Upper lobe of left lung (tissue), 6 donors: Measurements from ENCODE around the gene FBLN1. TPM values are rescaled to one million over a fixed set of nuclear protein-coding genes. Genes with fewer than 3 reads are reported as not detected.
A peak's percentile ranks its signal among the peaks of the same experiment; 100 is the strongest.

Source experiments
- ATAC-seq, 2 donors: fragments of 200-7000 bp; cut with Tn5 transposase; one replicate each; pipeline ENCODE4 v1.9.1; 2022; ENCODE audit warnings: mild to moderate bottlenecking in 2 of 2, moderate library complexity in 2 of 2; ENCODE audit not compliant: low FRiP score in 2 of 2
- DNase-seq, 2 donors: peaks; one replicate each; pipeline ENCODE4 v3.0.0-alpha.2; 2019 to 2020
- H3K27ac ChIP-seq, 4 donors: fragments of 200-600 bp; sonication (generic); one replicate each; pipeline ENCODE4 v1.5.1; 2016 to 2019
- H3K27me3 ChIP-seq, 4 donors: fragments of 200-600 bp; sonication (generic); one replicate each; pipeline ENCODE4 v1.5.1; 2017 to 2019
- H3K36me3 ChIP-seq, 4 donors: fragments of 200-600 bp; sonication (generic); one replicate each; pipeline ENCODE4 v1.5.1; 2016 to 2019
- H3K4me1 ChIP-seq, 4 donors: fragments of 200-600 bp; sonication (generic); one replicate each; pipeline ENCODE4 v1.5.1; 2018 to 2019
- H3K4me3 ChIP-seq, 4 donors: fragments of 200-600 bp; sonication (generic); one replicate each; pipeline ENCODE4 v1.5.1; 2017 to 2019; ENCODE audit warnings: mild to moderate bottlenecking in 2 of 4, moderate library complexity in 1 of 4
- H3K9me3 ChIP-seq, 4 donors: fragments of 200-600 bp; sonication (generic); one replicate each; pipeline ENCODE4 v1.5.1; 2018 to 2019
- EP300 ChIP-seq, 4 donors: sonication (generic); formaldehyde crosslinking; IDR thresholded peaks; one replicate each; pipeline ENCODE4 v1.5.1; 2017; ENCODE audit warnings: antibody characterized with exemption in 4 of 4, control low read depth in 2 of 4
- POLR2A ChIP-seq, 4 donors: fragments of 450-650 bp; IDR thresholded peaks; one replicate each; pipeline ENCODE4 v1.5.1; 2016 to 2017; ENCODE audit warnings: antibody characterized with exemption in 4 of 4, mild to moderate bottlenecking in 2 of 4
- POLR2AphosphoS5 ChIP-seq, 2 donors: sonication (generic); formaldehyde crosslinking; IDR thresholded peaks; one replicate each; pipeline ENCODE4 v1.5.1; 2017; ENCODE audit warnings: antibody characterized with exemption in 2 of 2
- WGBS, 2 donors: methylation state at CpG; one replicate each; pipeline ENCODE4 v1.1.5; 2017 to 2018; 5-methylcytosine and 5-hydroxymethylcytosine counted together
- total RNA-seq, 6 donors: library from RNA; depleted of rRNA in 4 of 6; stranded (reverse); fragments of >200 nt in 4 of 6; gene quantifications; one replicate each; pipeline versions ENCODE4 v1.1.0 to v1.2.1, GENCODE V29; 2016 to 2021
- TF ChIP-seq, protein P1 (sequence below), 6 experiments: fragments of 450-650 bp in 4 of 6; fragments of 200-600 bp in 2 of 6; sonication (generic) in 2 of 6; IDR thresholded peaks; one replicate each; pipeline ENCODE4 v1.5.1; 2016 to 2019; ENCODE audit warnings: antibody characterized with exemption in 6 of 6
- donor health status: DM: no; HTN: no; CAD: no; lungs with moderate emphysema.
- donor health status: DM: no; HTN: yes; CAD: no; lungs with severe emphysema.

Gene FBLN1
- total RNA-seq, 6 donors from 2014 or later: 63.9 to 523 (median 207) TPM

DNA sequence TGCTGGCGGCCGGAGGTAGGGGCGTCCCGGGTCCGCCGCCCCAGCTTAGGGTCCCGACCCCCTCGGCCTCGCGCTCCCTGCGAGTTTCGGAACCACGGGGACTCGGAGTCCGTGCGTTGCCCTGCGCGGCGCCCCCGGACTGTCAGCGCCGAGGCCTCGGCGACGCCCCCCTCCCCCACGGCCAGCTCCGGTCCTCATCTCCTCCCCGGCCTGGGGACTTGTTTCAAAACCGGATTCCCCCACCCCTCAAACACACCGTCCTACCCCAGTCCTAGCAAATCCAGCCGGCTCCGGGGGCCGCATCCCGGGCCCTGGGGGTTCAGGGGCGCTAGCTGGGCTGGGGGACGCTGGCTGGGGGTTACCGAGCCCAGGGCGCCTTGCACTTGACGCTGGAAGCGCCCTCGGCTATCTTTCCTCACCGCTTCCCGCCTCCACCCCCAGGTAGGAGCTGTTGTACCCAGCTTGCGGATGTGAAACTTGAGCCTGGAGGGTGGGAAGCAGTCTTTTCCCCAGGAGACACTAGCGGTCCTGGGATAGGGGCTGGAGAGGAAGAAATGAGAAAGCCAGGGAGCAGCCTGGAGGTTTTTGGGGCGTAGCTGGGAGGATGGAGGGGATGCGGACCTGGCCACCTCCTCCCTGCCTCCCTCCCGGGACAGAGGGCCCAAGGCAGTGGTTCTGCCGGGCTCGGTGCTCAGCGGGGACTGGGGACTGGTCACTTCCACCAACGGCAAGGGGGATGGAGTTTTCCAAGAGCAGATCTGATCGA lies 550 bp downstream of the FBLN1 start:
- no peak for ATAC-seq
- Histone ChIP-seq H3K27ac (peak overlapping the region; percentile 67 to 84 (median 80)), H3K27me3 (peaks cover 0 to 19% (median 12%) of the 10 kb centered on the region in 4 donors), H3K36me3 (no peaks in the 10 kb centered on the region), H3K4me1 (peaks cover 7 to 12% (median 10%) of the 10 kb centered on the region in 4 donors), H3K4me3 (peak overlapping the region; percentile 7 to 53 (median 47)), H3K9me3 (no peaks in the 10 kb centered on the region)
- WGBS, 2 donors: 36 to 78% methylated on average over 6 to 33 of the region's 53 CpGs
- TF ChIP-seq POLR2A (IDR thresholded peaks at IDR 0.05): no peak
- TF ChIP-seq EP300 (IDR thresholded peaks at IDR 0.05): no peak
- TF ChIP-seq POLR2AphosphoS5 (IDR thresholded peaks at IDR 0.05): no peak
- TF ChIP-seq, protein P1, sequence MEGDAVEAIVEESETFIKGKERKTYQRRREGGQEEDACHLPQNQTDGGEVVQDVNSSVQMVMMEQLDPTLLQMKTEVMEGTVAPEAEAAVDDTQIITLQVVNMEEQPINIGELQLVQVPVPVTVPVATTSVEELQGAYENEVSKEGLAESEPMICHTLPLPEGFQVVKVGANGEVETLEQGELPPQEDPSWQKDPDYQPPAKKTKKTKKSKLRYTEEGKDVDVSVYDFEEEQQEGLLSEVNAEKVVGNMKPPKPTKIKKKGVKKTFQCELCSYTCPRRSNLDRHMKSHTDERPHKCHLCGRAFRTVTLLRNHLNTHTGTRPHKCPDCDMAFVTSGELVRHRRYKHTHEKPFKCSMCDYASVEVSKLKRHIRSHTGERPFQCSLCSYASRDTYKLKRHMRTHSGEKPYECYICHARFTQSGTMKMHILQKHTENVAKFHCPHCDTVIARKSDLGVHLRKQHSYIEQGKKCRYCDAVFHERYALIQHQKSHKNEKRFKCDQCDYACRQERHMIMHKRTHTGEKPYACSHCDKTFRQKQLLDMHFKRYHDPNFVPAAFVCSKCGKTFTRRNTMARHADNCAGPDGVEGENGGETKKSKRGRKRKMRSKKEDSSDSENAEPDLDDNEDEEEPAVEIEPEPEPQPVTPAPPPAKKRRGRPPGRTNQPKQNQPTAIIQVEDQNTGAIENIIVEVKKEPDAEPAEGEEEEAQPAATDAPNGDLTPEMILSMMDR (IDR thresholded peaks at IDR 0.05): no peak
- DNase-seq: no peak

DNA sequence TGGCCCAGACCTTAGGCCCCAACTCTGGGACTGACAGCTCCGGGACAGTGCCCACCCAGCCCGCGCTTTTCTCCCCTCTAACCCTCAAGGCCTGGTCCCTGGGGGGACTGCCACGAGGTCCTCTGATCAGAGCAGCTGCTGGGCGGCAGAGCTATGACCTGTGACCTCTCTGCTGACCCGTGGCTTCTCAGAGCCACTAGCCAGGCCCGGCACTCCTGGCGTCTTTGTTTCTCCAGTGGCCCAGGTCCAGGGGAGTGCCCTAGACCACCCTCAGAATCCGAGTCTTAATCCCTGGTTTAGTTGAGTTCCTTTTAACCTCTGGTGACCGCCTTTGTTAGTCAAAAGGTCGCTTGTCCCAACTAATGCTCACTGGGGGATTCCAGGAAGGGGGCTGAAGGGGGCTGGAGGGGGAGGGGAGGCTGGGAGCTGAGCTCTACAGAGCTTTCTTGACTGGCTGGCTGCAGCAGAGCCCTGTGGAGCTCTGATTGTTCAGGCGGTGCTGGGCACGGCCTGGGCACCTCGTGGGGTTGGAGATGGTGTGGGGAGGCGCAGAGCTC lies 1.2 kb downstream of the FBLN1 start:
- H3K4me1 ChIP-seq: peaks cover 7 to 12% (median 10%) of the 10 kb centered on the region in 4 donors
- ATAC-seq (no peak), DNase-seq (no peak)
- TF ChIP-seq POLR2A (IDR thresholded peaks at IDR 0.05): no peak
- TF ChIP-seq POLR2AphosphoS5 (IDR thresholded peaks at IDR 0.05): no peak
- TF ChIP-seq EP300 (IDR thresholded peaks at IDR 0.05): no peak
- TF ChIP-seq, protein P1 (IDR thresholded peaks at IDR 0.05): no peak
- WGBS, 2 donors: 53 to 60% methylated on average over 14 of the region's 15 CpGs
- peaks cover 0 to 19% (median 12%) of the 10 kb centered on the region in 4 donors for H3K27me3 ChIP-seq
- no peaks in the 10 kb centered on the region for H3K9me3 ChIP-seq
- H3K36me3 ChIP-seq: no peaks in the 10 kb centered on the region
- peak overlapping the region in 3 of 4 donors; percentile 43 to 53 (median 51) for H3K4me3 ChIP-seq
- peak overlapping the region; percentile 67 to 84 (median 80) for H3K27ac ChIP-seq

DNA sequence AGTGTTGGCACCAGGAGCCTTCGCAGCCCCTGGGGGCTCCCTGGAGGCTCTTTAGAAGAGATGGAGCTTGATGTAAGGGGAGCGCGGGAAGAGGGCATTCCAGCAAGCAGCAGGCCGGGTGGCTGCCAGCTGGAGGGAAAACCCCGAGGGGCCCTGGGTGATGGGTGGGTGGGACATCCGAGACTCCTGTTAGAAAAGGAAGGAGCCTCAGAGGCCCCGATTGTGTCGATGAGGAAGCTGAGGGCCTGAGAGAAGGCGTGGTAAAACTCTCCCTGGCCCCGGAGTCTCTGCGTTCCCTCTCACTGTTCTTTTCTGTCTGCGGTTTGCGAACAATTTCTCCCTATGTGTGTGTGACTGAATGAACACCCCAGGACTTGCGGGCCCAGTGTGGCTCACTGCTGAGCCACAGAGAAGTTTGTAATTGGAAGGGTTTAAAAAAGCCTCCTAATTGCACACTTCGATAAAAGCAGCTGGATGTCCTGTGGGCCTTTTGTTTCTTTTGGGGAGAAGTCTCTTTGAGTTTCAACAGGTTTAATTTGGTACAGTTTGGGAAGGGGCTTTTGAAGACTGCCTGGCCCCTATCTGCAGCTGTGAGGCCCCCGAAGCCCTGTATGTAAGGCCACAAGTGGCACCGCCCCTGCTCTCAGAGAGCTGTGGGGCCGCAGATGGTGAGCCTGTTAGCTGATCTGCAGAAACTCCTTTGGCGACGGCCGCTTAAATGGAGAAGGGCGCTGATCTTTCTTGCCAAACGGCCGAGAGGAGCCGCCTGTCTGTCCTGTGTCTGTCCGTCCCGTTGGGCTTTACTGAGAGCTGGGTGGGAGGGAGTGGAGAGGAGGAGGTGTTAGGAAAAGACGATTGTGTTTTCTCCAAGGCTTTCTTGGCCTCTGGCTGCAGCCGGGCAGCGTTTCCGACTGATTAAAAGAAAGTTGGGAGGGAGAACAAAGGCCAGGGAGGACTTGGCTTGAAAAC lies 2.0 kb downstream of the FBLN1 start:
- Histone ChIP-seq H3K9me3 (no peaks in the 10 kb centered on the region), H3K36me3 (no peaks in the 10 kb centered on the region), H3K27me3 (peaks cover 0 to 19% (median 12%) of the 10 kb centered on the region in 4 donors), H3K4me3 (peak overlapping the region in 3 of 4 donors; percentile 43 to 53 (median 51)), H3K4me1 (peaks cover 7 to 12% (median 10%) of the 10 kb centered on the region in 4 donors), H3K27ac (peak overlapping the region; percentile 67 to 84 (median 80))
- peak in 1 of 2 donors; percentile 49 for ATAC-seq
- no peak for DNase-seq
- WGBS, 2 donors: 33 to 41% methylated on average over 29 to 31 of the region's 31 CpGs
- TF ChIP-seq, protein P1 (IDR thresholded peaks at IDR 0.05): no peak

DNA sequence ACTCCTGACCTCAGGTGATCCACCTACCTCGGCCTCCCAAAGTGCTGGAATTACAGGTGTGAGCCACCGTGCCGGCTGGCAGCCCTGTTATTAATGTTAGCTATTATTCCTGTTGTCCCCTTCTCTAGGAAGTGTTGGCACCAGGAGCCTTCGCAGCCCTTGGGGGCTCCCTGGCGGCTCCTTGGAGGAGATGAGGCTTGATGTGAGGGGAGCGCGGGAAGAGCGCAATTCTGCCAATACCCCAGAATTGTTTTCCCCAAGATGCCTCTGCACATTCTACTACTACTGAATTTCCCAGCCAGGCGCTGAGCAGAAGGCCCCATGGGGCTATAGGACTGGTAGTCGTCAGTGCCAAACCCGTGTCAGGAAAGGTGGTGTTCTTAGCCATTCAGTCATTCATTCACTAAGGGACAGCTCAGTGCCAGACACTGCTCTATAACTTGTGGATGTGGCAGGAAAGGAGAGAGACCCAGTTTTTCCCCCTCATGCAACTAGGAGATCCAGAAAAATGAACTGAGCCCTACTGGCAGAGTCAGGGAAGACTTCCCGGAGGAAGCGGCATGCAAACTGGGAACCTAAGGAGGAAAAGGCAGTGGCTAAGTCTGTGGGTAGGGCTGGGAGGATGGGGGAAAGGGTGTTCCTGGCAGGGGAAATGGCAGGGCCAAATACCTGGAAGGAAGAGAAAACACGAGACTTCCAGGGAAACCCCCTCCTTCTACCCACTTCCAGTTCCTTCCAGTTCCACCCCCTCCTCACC lies 3.5 kb downstream of the FBLN1 start:
- Histone ChIP-seq H3K27ac (peak overlapping the region in 3 of 4 donors; percentile 1 to 61 (median 47)), H3K4me1 (peaks cover 7 to 12% (median 10%) of the 10 kb centered on the region in 4 donors), H3K4me3 (peak overlapping the region in 1 of 4 donors; percentile 53), H3K9me3 (no peaks in the 10 kb centered on the region), H3K27me3 (peaks cover 0 to 19% (median 12%) of the 10 kb centered on the region in 4 donors), H3K36me3 (no peaks in the 10 kb centered on the region)
- ATAC-seq: no peak
- TF ChIP-seq EP300 (IDR thresholded peaks at IDR 0.05): no peak
- TF ChIP-seq, protein P1 (IDR thresholded peaks at IDR 0.05): no peak
- TF ChIP-seq POLR2AphosphoS5 (IDR thresholded peaks at IDR 0.05): no peak
- no peak for TF ChIP-seq POLR2A (IDR thresholded peaks at IDR 0.05)
- WGBS, 2 donors: 89 to 90% methylated on average over 13 to 14 of the region's 14 CpGs
- DNase-seq: no peak
